Measurements from ENCODE around the gene AAK1.
"Not testable (repeated sequence)": the region's sequence is repeated elsewhere in the genome, so short reads cannot be mapped to it uniquely, and the experiment has no call there.

AAK1 gene

DNA sequence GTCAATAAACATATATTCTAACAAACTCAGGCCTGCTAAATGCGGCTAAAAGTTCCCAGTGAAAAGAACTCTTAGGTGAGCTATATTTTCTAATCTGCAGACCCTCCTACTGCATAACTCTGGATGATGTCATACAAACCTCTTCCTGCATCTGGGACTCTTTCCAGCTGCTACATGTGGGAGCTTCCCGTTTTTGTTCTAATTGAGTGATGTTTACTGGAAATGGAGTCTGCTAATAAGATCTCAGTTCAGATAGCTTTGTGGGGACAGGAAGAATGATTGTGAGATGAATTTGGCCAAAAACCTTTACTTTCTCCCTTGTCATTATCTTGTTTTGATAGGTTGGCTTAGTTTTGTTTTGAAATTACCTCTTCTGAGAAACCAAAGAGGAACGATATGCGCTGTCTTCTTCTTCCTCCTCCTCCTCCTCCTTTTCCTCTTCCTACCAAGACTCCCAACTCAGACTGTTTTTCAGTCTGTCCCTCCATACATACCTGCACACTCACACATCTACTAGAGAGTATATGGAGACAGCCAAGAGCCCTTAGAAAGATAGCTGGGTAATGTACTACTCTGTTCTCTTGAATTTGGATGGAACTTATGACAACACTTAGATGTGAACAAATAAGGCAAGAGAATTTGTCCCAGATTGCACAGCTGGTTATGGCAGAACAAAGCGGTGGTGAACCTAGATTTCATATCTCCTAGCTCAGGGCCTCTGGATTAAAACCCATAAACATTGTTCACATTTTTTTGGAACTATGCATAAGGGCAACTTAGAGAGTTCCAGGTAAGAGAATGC lies 39.8 kb upstream of the AAK1 start:
- Histone ChIP-seq H3K36me3 (ENCODE audit: insufficient read depth, insufficient read length, low read length) (no peaks in the 10 kb centered on the region), H3K4me1 (ENCODE audit: insufficient read depth, insufficient read length) (no peaks in the 10 kb centered on the region), H3K9me3 (ENCODE audit: insufficient read depth, low read length) (no peaks in the 10 kb centered on the region), H3K4me3 (ENCODE audit: insufficient read length, low read depth) (no peak overlapping the region), H3K27me3 (ENCODE audit: insufficient read depth, insufficient read length) (no peaks in the 10 kb centered on the region), H3K9ac (ENCODE audit: insufficient read length, low read depth) (no peak overlapping the region)
- no peak for TF ChIP-seq ZNF274 (IDR thresholded peaks at IDR 0.05; ENCODE audit: low read depth, low read length)
- TF ChIP-seq YY1 (IDR thresholded peaks at IDR 0.05; ENCODE audit: insufficient read depth, insufficient read length) = no peak
- TF ChIP-seq SUZ12 (IDR thresholded peaks at IDR 0.05; ENCODE audit: extremely low read depth, insufficient read depth, insufficient read length) = no peak
- no peak for DNase-seq (ENCODE audit: low read depth, low spot score)

- H3K4me1 ChIP-seq (ENCODE audit: insufficient read depth, insufficient read length) = no peaks in the 10 kb centered on the region
- H3K4me3 ChIP-seq (ENCODE audit: insufficient read length, low read depth) = no peak overlapping the region
- no peak overlapping the region for H3K9ac ChIP-seq (ENCODE audit: insufficient read length, low read depth)
- no peak for DNase-seq (ENCODE audit: low read depth, low spot score)
- TF ChIP-seq ZNF274 (IDR thresholded peaks at IDR 0.05; ENCODE audit: low read depth, low read length) (no peak), YY1 (IDR thresholded peaks at IDR 0.05; ENCODE audit: insufficient read depth, insufficient read length) (no peak), SUZ12 (IDR thresholded peaks at IDR 0.05; ENCODE audit: extremely low read depth, insufficient read depth, insufficient read length) (no peak)
- H3K36me3 ChIP-seq (ENCODE audit: insufficient read depth, insufficient read length, low read length) = no peaks in the 10 kb centered on the region
- H3K27me3 ChIP-seq (ENCODE audit: insufficient read depth, insufficient read length) = no peaks in the 10 kb centered on the region
- H3K9me3 ChIP-seq (ENCODE audit: insufficient read depth, low read length) = no peaks in the 10 kb centered on the region
These were observed 39.0 kb upstream of the AAK1 start for GRCh38 chr2:69682525-69682924.

- no peak for TF ChIP-seq YY1 (IDR thresholded peaks at IDR 0.05; ENCODE audit: insufficient read depth, insufficient read length)
- Histone ChIP-seq H3K36me3 (ENCODE audit: insufficient read depth, insufficient read length, low read length) (no peaks in the 10 kb centered on the region), H3K9ac (ENCODE audit: insufficient read length, low read depth) (no peak overlapping the region), H3K4me3 (ENCODE audit: insufficient read length, low read depth) (no peak overlapping the region), H3K9me3 (ENCODE audit: insufficient read depth, low read length) (no peaks in the 10 kb centered on the region), H3K4me1 (ENCODE audit: insufficient read depth, insufficient read length) (no peaks in the 10 kb centered on the region), H3K27me3 (ENCODE audit: insufficient read depth, insufficient read length) (no peaks in the 10 kb centered on the region)
- no peak for DNase-seq (ENCODE audit: low read depth, low spot score)
These were observed 36.6 kb upstream of the AAK1 start for GRCh38 chr2:69680001-69680675.

GRCh38 chr2:69677914-69678313 lies 34.4 kb upstream of the AAK1 start:
- H3K9me3 ChIP-seq (ENCODE audit: insufficient read depth, low read length) = no peaks in the 10 kb centered on the region
- no peak overlapping the region for H3K4me3 ChIP-seq (ENCODE audit: insufficient read length, low read depth)
- TF ChIP-seq ZNF274 (IDR thresholded peaks at IDR 0.05; ENCODE audit: low read depth, low read length) = no peak
- no peak for TF ChIP-seq SUZ12 (IDR thresholded peaks at IDR 0.05; ENCODE audit: extremely low read depth, insufficient read depth, insufficient read length)
- no peak for TF ChIP-seq YY1 (IDR thresholded peaks at IDR 0.05; ENCODE audit: insufficient read depth, insufficient read length)
- DNase-seq (ENCODE audit: low read depth, low spot score) = no peak
- no peaks in the 10 kb centered on the region for H3K27me3 ChIP-seq (ENCODE audit: insufficient read depth, insufficient read length)
- no peak overlapping the region for H3K9ac ChIP-seq (ENCODE audit: insufficient read length, low read depth)
- H3K36me3 ChIP-seq (ENCODE audit: insufficient read depth, insufficient read length, low read length) = no peaks in the 10 kb centered on the region
- peaks cover 2% of the 10 kb centered on the region for H3K4me1 ChIP-seq (ENCODE audit: insufficient read depth, insufficient read length)

- Histone ChIP-seq H3K9ac (ENCODE audit: insufficient read length, low read depth) (no peak overlapping the region), H3K36me3 (ENCODE audit: insufficient read depth, insufficient read length, low read length) (no peaks in the 10 kb centered on the region), H3K27me3 (ENCODE audit: insufficient read depth, insufficient read length) (no peaks in the 10 kb centered on the region), H3K9me3 (ENCODE audit: insufficient read depth, low read length) (peaks cover 5% of the 10 kb centered on the region; the same call in 1 of the 2 replicates), H3K4me1 (ENCODE audit: insufficient read depth, insufficient read length) (peaks cover 2% of the 10 kb centered on the region), H3K4me3 (ENCODE audit: insufficient read length, low read depth) (no peak overlapping the region)
- TF ChIP-seq ZNF274 (IDR thresholded peaks at IDR 0.05; ENCODE audit: low read depth, low read length) = no peak
- no peak for TF ChIP-seq YY1 (IDR thresholded peaks at IDR 0.05; ENCODE audit: insufficient read depth, insufficient read length)
- no peak for TF ChIP-seq SUZ12 (IDR thresholded peaks at IDR 0.05; ENCODE audit: extremely low read depth, insufficient read depth, insufficient read length)
- no peak for DNase-seq (ENCODE audit: low read depth, low spot score)
These were observed 32.6 kb upstream of the AAK1 start for GRCh38 chr2:69676146-69676545.

- Histone ChIP-seq H3K4me3 (ENCODE audit: insufficient read length, low read depth) (no peak overlapping the region), H3K4me1 (ENCODE audit: insufficient read depth, insufficient read length) (peaks cover 2% of the 10 kb centered on the region), H3K27me3 (ENCODE audit: insufficient read depth, insufficient read length) (no peaks in the 10 kb centered on the region), H3K9me3 (ENCODE audit: insufficient read depth, low read length) (peaks cover 5% of the 10 kb centered on the region; the same call in 1 of the 2 replicates), H3K36me3 (ENCODE audit: insufficient read depth, insufficient read length, low read length) (no peaks in the 10 kb centered on the region), H3K9ac (ENCODE audit: insufficient read length, low read depth) (no peak overlapping the region)
- DNase-seq (ENCODE audit: low read depth, low spot score) = no peak
- TF ChIP-seq ZNF274 (IDR thresholded peaks at IDR 0.05; ENCODE audit: low read depth, low read length) = no peak
- TF ChIP-seq SUZ12 (IDR thresholded peaks at IDR 0.05; ENCODE audit: extremely low read depth, insufficient read depth, insufficient read length) = no peak
- TF ChIP-seq YY1 (IDR thresholded peaks at IDR 0.05; ENCODE audit: insufficient read depth, insufficient read length) = no peak
These were observed 30.8 kb upstream of the AAK1 start for GRCh38 chr2:69674316-69674670.

GRCh38 chr2:69673098-69673497 lies 29.6 kb upstream of the AAK1 start:
- H3K4me1 ChIP-seq (ENCODE audit: insufficient read depth, insufficient read length); H3K4me3 ChIP-seq (ENCODE audit: insufficient read length, low read depth); H3K9me3 ChIP-seq (ENCODE audit: insufficient read depth, low read length); DNase-seq (ENCODE audit: low read depth, low spot score); H3K9ac ChIP-seq (ENCODE audit: insufficient read length, low read depth); H3K36me3 ChIP-seq (ENCODE audit: insufficient read depth, insufficient read length, low read length); H3K27me3 ChIP-seq (ENCODE audit: insufficient read depth, insufficient read length): not testable (repeated sequence)

Data from NT2/D1 (cell line).